Activated naive CD4-positive, alpha-beta T cell treated with anti-CD3 and anti-CD28 coated beads, Interleukin-2, amount 10 ng/mL, durations not matched to agents 7 days and 5 days (primary cell): ENCODE results near the gene ANO9.
"Not testable (repeated sequence)": the region's sequence is repeated elsewhere in the genome, so short reads cannot be mapped to it uniquely, and the experiment has no call there.

Source experiments
- CTCF ChIA-PET: fragments of 350-600 bp; sonication (Branson Sonifier 250); formaldehyde crosslinking; loops from one replicate; lab custom pipeline; 2021; ENCODE audit warnings: antibody characterized with exemption; lab: Charles Lee
- DNase-seq: peaks from one replicate; pipeline ENCODE4 v3.0.0-alpha.2; 2020
- H3K27ac Mint-ChIP-seq: one replicate; pipeline ENCODE4 v1.8.0; 2021; ENCODE audit warnings: mild to moderate bottlenecking, moderate library complexity, mixed read lengths
- H3K27me3 Mint-ChIP-seq: one replicate; pipeline ENCODE4 v1.8.0; 2021; ENCODE audit warnings: mild to moderate bottlenecking, mixed read lengths
- H3K36me3 Mint-ChIP-seq: one replicate; pipeline ENCODE4 v1.8.0; 2021; ENCODE audit warnings: mixed read lengths
- H3K4me1 Mint-ChIP-seq: one replicate; pipeline ENCODE4 v1.8.0; 2021; ENCODE audit warnings: mixed read lengths
- H3K4me3 Mint-ChIP-seq: one replicate; pipeline ENCODE4 v1.8.0; 2021; ENCODE audit warnings: mild to moderate bottlenecking, moderate library complexity, mixed read lengths
- H3K9me3 Mint-ChIP-seq: one replicate; pipeline ENCODE4 v1.8.0; 2021; ENCODE audit warnings: mixed read lengths

The ANO9 gene

GRCh38 chr11:428295-428694 lies 13.5 kb downstream of the ANO9 start:
- no peaks in the 10 kb centered on the region for H3K4me1 Mint-ChIP-seq
- CTCF ChIA-PET = no interaction called here
- H3K4me3 Mint-ChIP-seq = no peak overlapping the region
- H3K9me3 Mint-ChIP-seq = no peaks in the 10 kb centered on the region
- no peak overlapping the region for H3K27ac Mint-ChIP-seq
- H3K27me3 Mint-ChIP-seq = no peaks in the 10 kb centered on the region
- no peak for DNase-seq
- H3K36me3 Mint-ChIP-seq = peaks cover 34% of the 10 kb centered on the region

GRCh38 chr11:426851-427250 lies 15.0 kb downstream of the ANO9 start:
- Mint-ChIP-seq H3K4me3 (no peak overlapping the region), H3K27me3 (no peaks in the 10 kb centered on the region), H3K4me1 (no peaks in the 10 kb centered on the region), H3K36me3 (peaks cover 36% of the 10 kb centered on the region), H3K9me3 (no peaks in the 10 kb centered on the region), H3K27ac (no peak overlapping the region)
- CTCF ChIA-PET = no interaction called here
- DNase-seq = no peak

DNA sequence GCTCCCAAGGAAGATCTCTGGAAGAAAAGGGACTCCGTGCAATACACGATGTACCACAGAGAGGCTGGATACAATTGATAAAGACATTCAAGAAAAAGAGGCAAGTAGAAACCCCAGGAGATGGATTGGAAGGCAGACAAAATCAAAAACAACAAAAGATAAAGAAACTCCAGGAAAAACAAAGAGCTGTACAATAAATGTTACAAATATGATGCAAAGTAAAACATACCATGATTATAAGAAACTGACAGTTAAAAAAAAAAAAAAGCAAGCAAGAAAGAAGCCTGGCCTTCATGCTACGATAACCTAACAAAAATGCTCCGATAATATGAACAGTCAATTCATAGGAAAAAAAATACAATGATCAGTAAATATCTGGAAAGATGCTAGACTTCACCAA lies 16.5 kb downstream of the ANO9 start:
- Mint-ChIP-seq H3K4me3 (no peak overlapping the region), H3K27me3 (no peaks in the 10 kb centered on the region), H3K27ac (no peak overlapping the region), H3K4me1 (no peaks in the 10 kb centered on the region), H3K9me3 (no peaks in the 10 kb centered on the region), H3K36me3 (peaks cover 35% of the 10 kb centered on the region)
- no peak for DNase-seq
- CTCF ChIA-PET = no interaction called here

DNA sequence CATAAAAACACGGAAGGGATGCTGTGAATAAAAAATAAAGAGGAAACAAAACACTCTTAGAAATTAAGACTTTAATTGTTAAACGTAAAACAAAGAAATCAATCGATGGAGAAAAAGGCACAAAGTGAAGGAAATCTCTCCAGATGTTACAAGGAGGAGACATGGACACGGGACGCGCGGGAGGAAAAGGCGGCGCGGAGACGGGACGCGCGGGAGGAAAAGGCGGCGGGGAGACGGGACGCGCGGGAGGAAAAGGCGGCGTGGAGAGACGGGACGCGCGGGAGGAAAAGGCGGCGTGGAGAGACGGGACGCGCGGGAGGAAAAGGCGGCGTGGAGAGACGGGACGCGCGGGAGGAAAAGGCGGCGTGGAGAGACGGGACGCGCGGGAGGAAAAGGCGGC lies 17.0 kb downstream of the ANO9 start:
- H3K4me1 Mint-ChIP-seq, DNase-seq, H3K9me3 Mint-ChIP-seq, H3K27me3 Mint-ChIP-seq, H3K4me3 Mint-ChIP-seq, H3K27ac Mint-ChIP-seq, CTCF ChIA-PET: not testable (repeated sequence)
- H3K36me3 Mint-ChIP-seq = peaks cover 35% of the 10 kb centered on the region

DNA sequence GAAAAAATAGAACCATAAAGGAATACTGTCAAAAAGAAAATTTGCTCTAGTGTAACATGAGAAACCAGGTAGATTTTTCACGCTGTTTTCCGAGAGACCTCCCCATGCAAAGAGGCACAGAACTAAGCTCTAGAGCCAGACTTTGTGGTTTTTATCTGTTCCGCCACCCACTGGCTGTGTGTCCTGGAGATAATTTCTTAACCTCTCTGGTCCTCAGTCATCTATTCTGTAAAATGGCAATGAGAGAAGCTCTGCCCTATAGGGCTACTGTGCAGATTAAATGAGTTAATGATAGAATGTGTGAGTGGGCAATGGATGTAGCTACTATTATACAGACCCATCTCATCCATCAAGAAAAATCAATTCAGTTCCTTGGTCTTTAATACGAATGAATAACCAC lies 17.6 kb downstream of the ANO9 start:
- H3K27me3 Mint-ChIP-seq = no peaks in the 10 kb centered on the region
- H3K27ac Mint-ChIP-seq = no peak overlapping the region
- H3K36me3 Mint-ChIP-seq = peaks cover 31% of the 10 kb centered on the region
- H3K9me3 Mint-ChIP-seq = no peaks in the 10 kb centered on the region
- no peak overlapping the region for H3K4me3 Mint-ChIP-seq
- H3K4me1 Mint-ChIP-seq = no peaks in the 10 kb centered on the region
- DNase-seq = no peak
- CTCF ChIA-PET = no interaction called here

GRCh38 chr11:422249-422656 lies 19.6 kb downstream of the ANO9 start:
- CTCF ChIA-PET = interaction anchor here (0.5 kb wide), 1 partner anchor 63 kb away, joined by 3 read pairs; no protein-coding TSS in a partner anchor
- H3K27me3 Mint-ChIP-seq = no peaks in the 10 kb centered on the region
- H3K36me3 Mint-ChIP-seq = peaks cover 23% of the 10 kb centered on the region
- no peak overlapping the region for H3K4me3 Mint-ChIP-seq
- H3K9me3 Mint-ChIP-seq = no peaks in the 10 kb centered on the region
- H3K27ac Mint-ChIP-seq = no peak overlapping the region
- peaks cover 5% of the 10 kb centered on the region for H3K4me1 Mint-ChIP-seq
- DNase-seq = no peak

DNA sequence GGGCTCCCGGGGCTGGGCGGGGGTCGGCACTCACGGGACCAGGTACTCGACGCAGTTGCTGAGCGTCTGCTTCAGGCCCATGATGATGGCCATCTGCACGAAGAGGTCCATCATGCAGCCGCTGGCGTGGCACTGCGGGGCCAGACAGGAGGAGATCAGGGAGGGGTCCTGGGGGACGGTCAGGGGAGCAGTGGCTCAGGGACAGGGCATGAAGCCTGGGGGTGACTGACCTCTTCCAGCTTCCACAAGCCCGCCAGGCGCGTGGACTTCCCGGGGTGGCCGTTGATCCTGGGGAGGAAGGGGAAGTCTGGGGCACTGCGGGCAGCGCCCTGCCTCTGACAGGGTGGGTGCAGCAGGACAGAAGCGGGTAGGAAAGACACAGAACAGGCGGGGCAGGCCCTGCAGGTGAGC lies 20.9 kb downstream of the ANO9 start:
- Mint-ChIP-seq H3K4me3 (no peak overlapping the region), H3K27me3 (no peaks in the 10 kb centered on the region), H3K4me1 (peaks cover 5% of the 10 kb centered on the region), H3K36me3 (peaks cover 23% of the 10 kb centered on the region), H3K27ac (no peak overlapping the region), H3K9me3 (no peaks in the 10 kb centered on the region)
- CTCF ChIA-PET = no interaction called here
- no peak for DNase-seq

- no peaks in the 10 kb centered on the region for H3K9me3 Mint-ChIP-seq
- H3K4me3 Mint-ChIP-seq = no peak overlapping the region
- CTCF ChIA-PET = no interaction called here
- H3K27me3 Mint-ChIP-seq = no peaks in the 10 kb centered on the region
- DNase-seq = no peak
- H3K27ac Mint-ChIP-seq = no peak overlapping the region
- H3K36me3 Mint-ChIP-seq = peaks cover 21% of the 10 kb centered on the region
- peaks cover 5% of the 10 kb centered on the region for H3K4me1 Mint-ChIP-seq
Observed at GRCh38 chr11:420054-420910, 21.5 kb downstream of the ANO9 start.

DNA sequence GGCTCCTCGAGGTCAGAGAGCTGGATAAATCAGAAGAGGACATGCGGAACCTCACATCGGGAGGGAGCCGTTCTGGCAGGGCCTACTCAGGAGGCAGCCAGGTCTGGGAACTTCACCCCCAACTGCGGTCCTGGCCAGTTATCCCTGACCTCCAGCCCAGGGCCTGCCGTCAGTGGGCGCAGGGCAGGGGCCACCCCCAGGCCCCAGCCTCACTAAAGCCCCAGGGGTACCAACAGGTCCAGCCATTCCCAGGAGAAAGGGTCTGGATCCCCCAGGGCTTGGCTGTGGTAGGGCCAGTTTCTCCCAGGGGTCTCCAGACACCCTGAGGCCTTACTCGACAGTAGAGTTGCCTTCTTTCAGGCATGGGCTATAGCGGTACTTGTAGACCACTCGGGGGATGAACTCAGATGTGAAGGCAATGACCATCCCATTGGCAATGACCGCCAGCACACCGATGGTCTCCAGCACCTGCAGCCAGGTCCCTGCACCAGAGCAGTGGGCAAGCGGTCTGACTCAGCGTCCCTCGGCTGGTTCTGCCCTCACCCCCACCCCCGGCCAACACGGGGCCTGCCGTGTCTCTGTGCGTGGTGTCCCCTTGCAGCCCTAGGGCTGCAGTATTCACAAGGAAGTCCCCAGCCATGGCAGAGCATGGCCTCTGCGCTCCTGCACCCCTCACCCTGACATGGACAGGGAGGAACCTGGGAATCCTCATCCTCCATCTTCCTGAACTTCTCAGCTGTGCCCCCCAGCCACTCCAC lies 22.4 kb downstream of the ANO9 start:
- no peak overlapping the region for H3K27ac Mint-ChIP-seq
- H3K9me3 Mint-ChIP-seq = no peaks in the 10 kb centered on the region
- H3K36me3 Mint-ChIP-seq = peaks cover 19% of the 10 kb centered on the region
- H3K4me3 Mint-ChIP-seq = no peak overlapping the region
- DNase-seq = no peak
- CTCF ChIA-PET = no interaction called here
- no peaks in the 10 kb centered on the region for H3K27me3 Mint-ChIP-seq
- H3K4me1 Mint-ChIP-seq = peaks cover 10% of the 10 kb centered on the region

DNA sequence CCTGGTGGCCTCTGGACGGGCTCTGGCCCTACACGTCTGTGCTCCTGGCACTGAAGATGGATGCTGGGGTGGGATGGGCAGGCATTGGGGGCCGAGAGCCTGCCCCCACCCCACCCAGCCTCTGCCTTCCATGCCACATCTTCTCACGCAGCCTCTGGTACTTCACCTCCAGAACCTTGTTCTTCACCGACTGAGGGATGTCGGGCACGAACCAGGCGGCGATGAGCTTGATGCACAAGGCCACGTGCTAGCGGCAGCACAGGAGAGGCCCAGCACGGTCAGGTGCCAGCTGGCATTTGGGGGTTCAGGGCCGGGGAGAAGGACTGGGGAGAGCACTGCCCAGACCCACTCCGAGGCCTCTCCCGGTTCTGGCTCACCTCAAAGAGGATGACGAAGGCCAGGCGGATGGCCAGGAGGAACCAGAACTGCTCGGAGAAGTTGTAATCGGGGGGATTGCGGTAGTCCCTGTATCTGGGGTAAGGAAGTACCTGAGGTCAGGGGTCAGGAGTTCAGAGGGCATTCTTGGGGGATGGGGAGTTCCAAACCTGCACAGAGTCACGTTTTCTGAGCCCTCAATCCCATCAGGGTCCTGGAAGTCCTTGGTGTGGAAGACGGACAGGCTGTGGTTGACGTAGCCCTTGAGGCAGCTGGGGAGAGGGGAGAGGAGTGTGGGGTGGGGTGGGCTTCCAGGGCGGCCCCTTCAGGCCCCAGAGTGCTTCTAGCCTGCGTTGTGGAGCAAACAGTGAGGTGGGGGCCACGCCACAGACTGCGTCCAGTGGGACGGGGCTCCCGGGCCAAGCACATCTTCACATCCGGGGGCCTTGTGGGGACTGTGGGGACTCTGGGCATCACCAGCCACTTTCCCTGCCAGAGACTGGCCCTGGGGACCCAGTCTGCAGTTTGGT lies 23.2 kb downstream of the ANO9 start:
- CTCF ChIA-PET = no interaction called here
- Mint-ChIP-seq H3K27ac (no peak overlapping the region), H3K4me1 (peaks cover 13% of the 10 kb centered on the region), H3K36me3 (peaks cover 15% of the 10 kb centered on the region), H3K27me3 (no peaks in the 10 kb centered on the region), H3K9me3 (no peaks in the 10 kb centered on the region), H3K4me3 (peak overlapping the region; percentile 35)
- DNase-seq = no peak

DNA sequence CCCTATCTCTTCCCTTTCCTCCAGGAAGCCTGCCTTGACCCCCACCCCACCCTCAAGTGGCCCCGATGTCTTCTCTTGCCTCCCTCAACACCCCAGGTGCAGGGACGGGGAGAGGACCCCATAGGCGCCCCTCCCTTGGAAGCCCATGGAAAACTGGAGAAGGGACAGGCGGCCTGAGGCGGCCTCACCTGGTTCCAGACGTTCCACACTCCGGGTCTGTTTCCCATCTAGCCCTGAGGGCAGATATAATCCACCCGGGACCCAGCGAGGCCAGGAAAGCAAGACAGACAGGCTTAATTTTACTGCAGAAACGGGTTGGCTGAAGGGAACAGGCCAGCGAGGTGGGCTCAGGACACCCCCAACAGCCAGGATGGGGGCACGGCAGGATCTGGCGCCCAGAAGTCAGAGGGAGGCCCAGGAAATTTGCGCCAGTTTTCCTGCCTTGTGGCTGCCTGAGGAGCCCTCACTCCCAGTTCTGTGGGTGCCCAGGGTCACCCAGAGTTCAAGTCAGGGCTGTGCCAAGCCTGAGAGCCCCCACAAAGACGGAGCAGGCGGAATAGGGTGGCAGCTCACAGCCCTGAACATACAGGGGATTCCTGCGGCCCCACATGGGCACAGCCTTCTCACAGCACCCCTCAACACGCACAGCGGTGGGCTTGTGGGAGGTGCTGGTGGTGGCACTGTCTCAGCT lies 24.0 kb downstream of the ANO9 start:
- Mint-ChIP-seq H3K4me1 (peaks cover 21% of the 10 kb centered on the region), H3K9me3 (no peaks in the 10 kb centered on the region), H3K36me3 (peaks cover 16% of the 10 kb centered on the region), H3K27ac (peak overlapping the region; percentile 85), H3K4me3 (peak overlapping the region; percentile 75), H3K27me3 (no peaks in the 10 kb centered on the region)
- no peak for DNase-seq
- CTCF ChIA-PET = interaction anchor here (1.6 to 5.0 kb wide), 2 partner anchors 24 to 32 kb away, joined by 5 to 37 read pairs; partner anchors contain the start of genes ANO9 and PTDSS2

GRCh38 chr11:416757-417621 lies 24.8 kb downstream of the ANO9 start:
- CTCF ChIA-PET = interaction anchor here (1.5 to 5.0 kb wide), 3 partner anchors 10 to 32 kb away, joined by 4 to 37 read pairs (median 5); partner anchors contain the start of genes ANO9 and PTDSS2
- peaks cover 24% of the 10 kb centered on the region for H3K4me1 Mint-ChIP-seq
- peak overlapping the region; percentile 88 for H3K27ac Mint-ChIP-seq
- peaks cover 11% of the 10 kb centered on the region for H3K36me3 Mint-ChIP-seq
- peak; percentile 73 for DNase-seq
- H3K9me3 Mint-ChIP-seq = no peaks in the 10 kb centered on the region
- no peaks in the 10 kb centered on the region for H3K27me3 Mint-ChIP-seq
- peak overlapping the region; percentile 93 for H3K4me3 Mint-ChIP-seq
